Measurements from ENCODE around the gene CLEC2D. TPM values are rescaled to one million over a fixed set of nuclear protein-coding genes. Genes with fewer than 3 reads are reported as not detected.

Gene CLEC2D
- total and polyA plus RNA-seq, 2 donors (not counting 1 experiment from before 2014, with no cell fraction given) = 2.5 to 5.1 TPM

DNA sequence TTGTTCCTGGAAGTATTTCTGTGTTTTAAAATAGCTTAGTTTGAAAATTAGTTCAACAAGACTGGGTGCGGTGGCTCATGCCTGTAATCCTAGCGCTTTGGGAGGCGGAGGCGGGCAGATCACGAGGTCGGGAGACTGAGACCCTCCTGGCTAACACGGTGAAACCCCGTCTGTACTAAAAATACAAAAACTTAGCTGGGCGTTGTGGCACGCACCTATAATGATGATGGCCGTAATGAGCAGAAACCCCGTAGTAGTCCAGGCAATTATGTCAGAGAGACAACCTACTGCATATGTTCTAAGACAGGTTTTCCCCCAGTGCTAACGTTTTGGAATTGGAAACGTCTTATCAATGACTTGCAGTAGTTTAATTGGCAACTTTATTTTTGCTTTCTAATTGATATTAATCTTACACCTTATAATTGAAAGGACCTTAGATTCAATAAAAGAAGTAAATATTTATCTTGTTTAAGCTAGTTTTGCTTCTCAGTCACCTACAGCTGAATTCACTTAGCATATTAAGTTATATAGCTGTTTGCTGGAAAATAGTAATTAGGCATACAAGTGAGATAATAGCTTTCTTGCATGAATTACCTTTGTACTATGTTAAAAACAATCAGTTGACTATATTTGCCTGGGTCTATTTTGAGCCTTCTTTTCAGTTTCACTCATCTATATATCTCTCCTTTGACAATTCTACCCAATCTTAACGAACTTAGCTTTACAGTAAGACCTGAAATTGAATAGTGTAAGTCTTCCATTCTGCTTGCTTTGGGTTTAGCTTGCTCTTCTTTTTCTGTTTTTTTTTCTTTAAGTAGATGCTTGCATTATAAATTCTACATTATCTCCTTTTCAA lies 47.8 kb downstream of the CLEC2D start:
- no peaks in the 10 kb centered on the region for H3K4me1 ChIP-seq (ENCODE audit: control insufficient read depth, extremely low read depth, insufficient read depth, low read length)
- no peaks in the 10 kb centered on the region for H3K36me3 ChIP-seq (ENCODE audit: control insufficient read depth, insufficient read depth, low read length)
- no peak for DNase-seq (ENCODE audit: low read depth in 2 of 2)
- no peak for TF ChIP-seq EZH2 (IDR thresholded peaks at IDR 0.05; ENCODE audit: low read length, missing control alignments)
- TF ChIP-seq, protein P1, sequence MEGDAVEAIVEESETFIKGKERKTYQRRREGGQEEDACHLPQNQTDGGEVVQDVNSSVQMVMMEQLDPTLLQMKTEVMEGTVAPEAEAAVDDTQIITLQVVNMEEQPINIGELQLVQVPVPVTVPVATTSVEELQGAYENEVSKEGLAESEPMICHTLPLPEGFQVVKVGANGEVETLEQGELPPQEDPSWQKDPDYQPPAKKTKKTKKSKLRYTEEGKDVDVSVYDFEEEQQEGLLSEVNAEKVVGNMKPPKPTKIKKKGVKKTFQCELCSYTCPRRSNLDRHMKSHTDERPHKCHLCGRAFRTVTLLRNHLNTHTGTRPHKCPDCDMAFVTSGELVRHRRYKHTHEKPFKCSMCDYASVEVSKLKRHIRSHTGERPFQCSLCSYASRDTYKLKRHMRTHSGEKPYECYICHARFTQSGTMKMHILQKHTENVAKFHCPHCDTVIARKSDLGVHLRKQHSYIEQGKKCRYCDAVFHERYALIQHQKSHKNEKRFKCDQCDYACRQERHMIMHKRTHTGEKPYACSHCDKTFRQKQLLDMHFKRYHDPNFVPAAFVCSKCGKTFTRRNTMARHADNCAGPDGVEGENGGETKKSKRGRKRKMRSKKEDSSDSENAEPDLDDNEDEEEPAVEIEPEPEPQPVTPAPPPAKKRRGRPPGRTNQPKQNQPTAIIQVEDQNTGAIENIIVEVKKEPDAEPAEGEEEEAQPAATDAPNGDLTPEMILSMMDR (conservative IDR thresholded peaks at IDR 0.05 in 1 of 2, IDR thresholded peaks at IDR 0.05 in 1 of 2; ENCODE audit: low read depth in 1 of 2, low read length in 2 of 2) = no peak
- H3K79me2 ChIP-seq (ENCODE audit: control insufficient read depth, insufficient read depth, low read length) = no peaks in the 10 kb centered on the region
- H3K27ac ChIP-seq (ENCODE audit: insufficient read depth, low read length) = no peak overlapping the region
- H3K4me2 ChIP-seq (ENCODE audit: extremely low read depth, insufficient read depth, low read length) = no peak overlapping the region
- H3K27me3 ChIP-seq (ENCODE audit: control insufficient read depth, insufficient read depth, low read length) = no peaks in the 10 kb centered on the region
- H4K20me1 ChIP-seq (ENCODE audit: control insufficient read depth, extremely low read depth, insufficient read depth, low read length) = no peaks in the 10 kb centered on the region
- H3K4me3 ChIP-seq (replicated peaks in 1 of 4; ENCODE audit: control extremely low read depth in 1 of 4, insufficient read depth in 1 of 4, low read depth in 3 of 4, low read length in 4 of 4) = no peak overlapping the region
- no peak overlapping the region for H2AFZ ChIP-seq (ENCODE audit: low read length)
- no peaks in the 10 kb centered on the region for H3K9me3 ChIP-seq (ENCODE audit: control insufficient read depth, insufficient read depth, low read depth, low read length)
- H3K9ac ChIP-seq (ENCODE audit: insufficient read depth, low read length) = no peak overlapping the region

DNA sequence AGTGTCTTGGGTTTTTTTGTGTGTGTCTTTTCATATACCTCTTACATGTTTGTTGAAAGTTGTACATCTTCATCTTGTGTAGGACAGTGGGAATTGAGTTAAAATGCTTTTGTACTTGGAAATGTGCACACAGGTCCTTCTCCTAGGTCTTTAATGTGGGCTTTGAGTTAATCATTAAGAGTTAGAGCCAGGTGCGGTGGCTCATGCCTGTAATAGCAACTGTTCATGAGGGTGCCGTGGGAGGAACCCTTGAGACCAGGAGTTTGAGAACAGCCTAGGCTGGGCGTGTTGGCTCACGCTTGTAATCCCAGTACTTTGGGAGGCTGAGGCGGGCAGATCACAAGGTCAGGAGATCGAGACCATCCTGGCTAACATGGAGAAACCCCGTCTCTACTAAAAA lies 49.5 kb downstream of the CLEC2D start:
- no peaks in the 10 kb centered on the region for H3K79me2 ChIP-seq (ENCODE audit: control insufficient read depth, insufficient read depth, low read length)
- DNase-seq (ENCODE audit: low read depth in 2 of 2) = no peak
- no peak overlapping the region for H3K4me2 ChIP-seq (ENCODE audit: extremely low read depth, insufficient read depth, low read length)

DNA sequence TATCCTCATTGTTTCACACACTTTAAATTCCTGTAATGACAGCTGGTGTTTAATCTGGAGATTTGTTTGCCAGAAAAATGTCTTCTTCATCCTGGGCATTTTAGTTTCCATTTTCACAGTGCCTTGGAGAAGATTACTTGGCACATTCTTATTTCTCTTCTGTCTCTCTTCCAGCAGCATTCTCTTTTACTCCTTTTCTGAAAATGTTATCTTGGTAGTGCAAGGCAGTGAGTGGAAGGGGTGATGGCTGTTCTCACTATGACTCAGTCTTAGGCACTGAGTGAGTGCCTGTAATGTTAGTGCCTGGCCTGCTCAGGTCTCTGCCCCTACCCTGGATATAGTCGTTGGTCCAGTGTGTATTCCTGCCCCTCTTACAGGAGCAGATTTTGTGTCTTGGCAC lies 50.3 kb downstream of the CLEC2D start:
- Histone ChIP-seq H3K79me2 (ENCODE audit: control insufficient read depth, insufficient read depth, low read length) (no peaks in the 10 kb centered on the region), H3K27me3 (ENCODE audit: control insufficient read depth, insufficient read depth, low read length) (no peaks in the 10 kb centered on the region), H3K36me3 (ENCODE audit: control insufficient read depth, insufficient read depth, low read length) (no peaks in the 10 kb centered on the region), H3K4me2 (ENCODE audit: extremely low read depth, insufficient read depth, low read length) (no peak overlapping the region), H3K4me1 (ENCODE audit: control insufficient read depth, extremely low read depth, insufficient read depth, low read length) (no peaks in the 10 kb centered on the region), H3K9ac (ENCODE audit: insufficient read depth, low read length) (no peak overlapping the region), H4K20me1 (ENCODE audit: control insufficient read depth, extremely low read depth, insufficient read depth, low read length) (no peaks in the 10 kb centered on the region), H2AFZ (ENCODE audit: low read length) (no peak overlapping the region), H3K27ac (ENCODE audit: insufficient read depth, low read length) (no peak overlapping the region), H3K9me3 (ENCODE audit: control insufficient read depth, insufficient read depth, low read depth, low read length) (no peaks in the 10 kb centered on the region), H3K4me3 (replicated peaks in 1 of 4; ENCODE audit: control extremely low read depth in 1 of 4, insufficient read depth in 1 of 4, low read depth in 3 of 4, low read length in 4 of 4) (no peak overlapping the region)
- DNase-seq (ENCODE audit: low read depth in 2 of 2) = no peak
- no peak for TF ChIP-seq EZH2 (IDR thresholded peaks at IDR 0.05; ENCODE audit: low read length, missing control alignments)
- TF ChIP-seq, protein P1 (conservative IDR thresholded peaks at IDR 0.05 in 1 of 2, IDR thresholded peaks at IDR 0.05 in 1 of 2; ENCODE audit: low read depth in 1 of 2, low read length in 2 of 2) = no peak

More for the DNA sequence above, 49.5 kb downstream of the CLEC2D start:
- Histone ChIP-seq H3K27me3 (ENCODE audit: control insufficient read depth, insufficient read depth, low read length) (no peaks in the 10 kb centered on the region), H2AFZ (ENCODE audit: low read length) (no peak overlapping the region), H3K9me3 (ENCODE audit: control insufficient read depth, insufficient read depth, low read depth, low read length) (no peaks in the 10 kb centered on the region), H3K4me1 (ENCODE audit: control insufficient read depth, extremely low read depth, insufficient read depth, low read length) (no peaks in the 10 kb centered on the region), H3K27ac (ENCODE audit: insufficient read depth, low read length) (no peak overlapping the region), H4K20me1 (ENCODE audit: control insufficient read depth, extremely low read depth, insufficient read depth, low read length) (no peaks in the 10 kb centered on the region), H3K36me3 (ENCODE audit: control insufficient read depth, insufficient read depth, low read length) (no peaks in the 10 kb centered on the region), H3K4me3 (replicated peaks in 1 of 4; ENCODE audit: control extremely low read depth in 1 of 4, insufficient read depth in 1 of 4, low read depth in 3 of 4, low read length in 4 of 4) (no peak overlapping the region), H3K9ac (ENCODE audit: insufficient read depth, low read length) (no peak overlapping the region)
- TF ChIP-seq, protein P1 (conservative IDR thresholded peaks at IDR 0.05 in 1 of 2, IDR thresholded peaks at IDR 0.05 in 1 of 2; ENCODE audit: low read depth in 1 of 2, low read length in 2 of 2) = no peak
- no peak for TF ChIP-seq EZH2 (IDR thresholded peaks at IDR 0.05; ENCODE audit: low read length, missing control alignments)

All from fibroblast of lung (primary cell).